ENCODE results near the gene TRIM40.
"Not testable (repeated sequence)": the region's sequence is repeated elsewhere in the genome, so short reads cannot be mapped to it uniquely, and the experiment has no call there.

The TRIM40 gene

DNA sequence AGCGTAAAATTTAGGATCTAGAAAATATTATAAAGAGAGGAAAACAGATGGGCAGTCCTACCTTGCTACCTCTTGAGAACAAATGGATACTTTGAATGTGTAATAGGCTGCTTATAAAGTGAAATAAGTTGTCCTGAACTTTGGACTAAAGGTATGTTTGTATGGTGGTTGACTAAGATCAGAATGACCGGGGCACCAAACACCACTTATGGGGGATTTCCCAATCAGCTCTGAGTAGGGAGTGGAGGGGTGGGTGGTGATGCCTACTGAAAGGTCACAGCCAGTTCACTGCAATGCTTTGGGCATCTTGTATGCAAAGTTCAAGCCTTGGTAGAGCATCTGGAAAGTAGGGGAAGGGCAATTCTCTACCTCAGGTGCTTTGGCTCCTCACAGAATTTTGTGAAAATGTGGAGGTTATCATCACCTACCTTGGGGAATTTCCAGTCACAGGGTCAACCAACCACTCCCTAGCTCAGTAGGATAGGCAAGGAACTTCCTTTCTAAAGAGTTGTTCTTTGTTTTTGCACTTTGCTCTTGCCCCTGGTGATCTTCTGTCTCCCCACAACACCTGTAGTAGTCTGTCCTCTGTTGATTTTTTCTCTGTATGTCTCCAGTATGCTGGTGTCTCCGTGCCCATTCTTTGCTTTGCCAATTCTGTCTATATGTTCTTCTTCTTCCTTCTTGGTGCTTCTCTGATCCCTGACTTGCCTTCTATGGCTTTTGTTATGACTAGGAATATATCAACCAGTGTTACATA is 22.8 kb upstream of the TRIM40 start, which contains the start of gene TRIM31:
TSS of gene TRIM31 (minus strand) at position 88 of the 757 bp plus-strand sequence. CDS start 285 bp downstream, outside the sequence.
- peak; percentile 89 for FAIRE-seq
- TF ChIP-seq POLR2A (IDR thresholded peaks at IDR 0.05; ENCODE audit: low read depth, low read length), result no peak
- TF ChIP-seq POU2F2 (IDR thresholded peaks at IDR 0.05; ENCODE audit: low read depth, low read length), result peak; percentile 74; the same call in 1 of the 2 replicates
- TF ChIP-seq SPI1 (IDR thresholded peaks at IDR 0.05; ENCODE audit: low read depth, low read length), result 0 out of 2 replicates have a peak, but pooled peaks have one; percentile 2
- DNase-seq (ENCODE audit: insufficient read length, low spot score), result no peak

- DNase-seq (ENCODE audit: insufficient read length, low spot score) (no peak), FAIRE-seq (no peak)
- TF ChIP-seq POLR2AphosphoS5 (IDR thresholded peaks at IDR 0.05; ENCODE audit: low read depth, low read length), result no peak
- TF ChIP-seq POU2F2 (IDR thresholded peaks at IDR 0.05; ENCODE audit: low read depth, low read length), result no peak
- no peak for TF ChIP-seq POLR2A (IDR thresholded peaks at IDR 0.05; ENCODE audit: low read depth, low read length)
- TF ChIP-seq SPI1 (IDR thresholded peaks at IDR 0.05; ENCODE audit: low read depth, low read length), result no peak
- TF ChIP-seq PAX5 (IDR thresholded peaks at IDR 0.05; ENCODE audit: insufficient read depth, low read length, severe bottlenecking), result no peak
- TF ChIP-seq TAF1 (IDR thresholded peaks at IDR 0.05; ENCODE audit: low read depth, low read length), result no peak
These were observed 22.1 kb upstream of the TRIM40 start for GRCh38 chr6:30113841-30114240.

GRCh38 chr6:30116724-30117123 is 19.2 kb upstream of the TRIM40 start:
- DNase-seq (ENCODE audit: insufficient read length, low spot score) (no peak), FAIRE-seq (no peak)
- TF ChIP-seq POU2F2 (IDR thresholded peaks at IDR 0.05; ENCODE audit: low read depth, low read length), result no peak
- no peak for TF ChIP-seq POLR2A (IDR thresholded peaks at IDR 0.05; ENCODE audit: low read depth, low read length)
- TF ChIP-seq POLR2AphosphoS5 (IDR thresholded peaks at IDR 0.05; ENCODE audit: low read depth, low read length), result no peak
- TF ChIP-seq TAF1 (IDR thresholded peaks at IDR 0.05; ENCODE audit: low read depth, low read length), result no peak
- TF ChIP-seq PAX5 (IDR thresholded peaks at IDR 0.05; ENCODE audit: insufficient read depth, low read length, severe bottlenecking), result no peak
- no peak for TF ChIP-seq SPI1 (IDR thresholded peaks at IDR 0.05; ENCODE audit: low read depth, low read length)

DNA sequence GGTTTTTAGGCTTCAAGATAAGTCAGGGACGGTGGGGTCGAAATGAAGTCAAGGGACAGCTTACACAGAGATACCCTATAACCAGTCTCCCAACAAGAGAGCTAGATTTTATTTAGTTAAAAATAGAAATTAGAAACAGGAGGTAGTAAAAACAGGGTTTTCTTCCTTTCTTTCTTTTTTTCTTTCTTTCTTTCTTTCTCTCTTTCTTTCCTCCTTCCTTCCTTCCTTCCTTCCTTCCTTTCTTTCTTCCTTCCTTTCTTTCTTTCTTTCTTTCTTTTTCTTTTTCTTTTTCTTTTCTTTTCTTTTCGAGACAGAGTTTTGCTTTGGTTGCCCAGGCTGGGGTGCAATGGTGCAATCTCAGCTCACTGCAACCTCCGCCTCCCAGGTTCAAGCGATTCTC is 17.2 kb upstream of the TRIM40 start:
- FAIRE-seq; DNase-seq (ENCODE audit: insufficient read length, low spot score): not testable (repeated sequence)

DNA sequence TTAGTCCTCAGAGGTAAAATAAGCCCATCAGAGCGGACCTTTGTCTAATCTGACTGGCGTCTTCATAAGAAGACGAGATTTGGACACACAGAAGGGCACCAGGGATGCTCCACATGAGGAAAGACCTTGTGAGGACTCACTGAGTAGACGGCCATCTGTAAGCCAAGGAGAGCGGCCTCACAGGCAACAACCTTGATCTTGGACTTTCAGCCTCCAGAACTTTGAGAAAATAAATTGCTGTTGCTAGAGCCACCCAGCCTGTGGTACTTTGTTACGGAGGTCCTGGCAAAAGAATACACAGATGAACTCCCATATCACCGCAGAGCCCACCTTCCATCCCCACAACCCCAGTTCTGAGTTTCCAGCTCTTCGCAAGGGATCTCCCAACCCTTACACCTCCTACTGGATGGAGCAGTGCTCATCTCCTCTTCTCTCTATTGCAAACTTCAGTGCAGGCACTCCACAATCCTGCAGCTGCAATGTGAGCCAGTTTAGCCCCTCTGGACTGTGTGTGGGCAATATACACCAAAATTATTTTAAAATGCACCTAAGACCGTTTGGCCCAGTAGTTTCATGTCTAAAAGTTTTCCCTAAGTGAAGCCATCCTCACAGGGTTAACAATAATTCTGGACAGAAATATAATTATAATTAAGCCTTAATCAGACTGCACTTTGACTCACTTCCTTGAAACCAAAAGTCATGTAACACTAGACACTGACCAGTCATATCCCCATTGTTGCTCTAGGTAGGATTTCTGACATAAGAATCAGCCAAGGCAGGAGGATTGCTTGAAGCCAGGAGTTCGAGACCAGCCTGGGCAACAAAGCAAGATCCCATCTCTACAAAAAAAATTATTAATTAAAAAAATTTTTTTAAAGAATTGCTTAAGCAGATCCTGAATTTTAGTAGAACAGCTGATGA is 14.2 kb upstream of the TRIM40 start:
- TF ChIP-seq TAF1 (IDR thresholded peaks at IDR 0.05; ENCODE audit: low read depth, low read length) (no peak), SPI1 (IDR thresholded peaks at IDR 0.05; ENCODE audit: low read depth, low read length) (no peak), POLR2A (IDR thresholded peaks at IDR 0.05; ENCODE audit: low read depth, low read length) (no peak), PAX5 (IDR thresholded peaks at IDR 0.05; ENCODE audit: insufficient read depth, low read length, severe bottlenecking) (no peak), POLR2AphosphoS5 (IDR thresholded peaks at IDR 0.05; ENCODE audit: low read depth, low read length) (no peak)
- no peak for DNase-seq (ENCODE audit: insufficient read length, low spot score)
- no peak for FAIRE-seq

DNA sequence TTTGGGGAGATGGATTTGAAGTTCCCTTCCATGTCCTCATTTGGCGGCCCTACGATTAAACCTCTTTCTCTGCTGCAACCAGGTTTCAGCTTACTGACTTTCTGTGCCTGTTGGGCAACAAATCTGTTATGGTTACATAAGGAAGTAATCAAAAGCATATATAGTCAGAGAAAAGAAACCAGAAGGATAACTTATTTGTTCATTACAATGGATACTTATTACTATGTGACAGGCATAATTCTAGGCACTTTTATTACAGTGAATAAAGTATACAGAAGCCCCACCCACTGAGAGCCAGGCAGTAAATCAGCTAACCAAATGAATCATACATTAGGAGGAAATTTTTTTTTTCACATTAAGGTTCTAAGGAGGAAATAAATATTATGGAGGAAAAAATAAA is 13.4 kb upstream of the TRIM40 start:
- TF ChIP-seq TAF1 (IDR thresholded peaks at IDR 0.05; ENCODE audit: low read depth, low read length) (no peak), POLR2A (IDR thresholded peaks at IDR 0.05; ENCODE audit: low read depth, low read length) (no peak), SPI1 (IDR thresholded peaks at IDR 0.05; ENCODE audit: low read depth, low read length) (no peak), POU2F2 (IDR thresholded peaks at IDR 0.05; ENCODE audit: low read depth, low read length) (no peak), POLR2AphosphoS5 (IDR thresholded peaks at IDR 0.05; ENCODE audit: low read depth, low read length) (no peak), PAX5 (IDR thresholded peaks at IDR 0.05; ENCODE audit: insufficient read depth, low read length, severe bottlenecking) (no peak)
- FAIRE-seq (no peak), DNase-seq (ENCODE audit: insufficient read length, low spot score) (no peak)

DNA sequence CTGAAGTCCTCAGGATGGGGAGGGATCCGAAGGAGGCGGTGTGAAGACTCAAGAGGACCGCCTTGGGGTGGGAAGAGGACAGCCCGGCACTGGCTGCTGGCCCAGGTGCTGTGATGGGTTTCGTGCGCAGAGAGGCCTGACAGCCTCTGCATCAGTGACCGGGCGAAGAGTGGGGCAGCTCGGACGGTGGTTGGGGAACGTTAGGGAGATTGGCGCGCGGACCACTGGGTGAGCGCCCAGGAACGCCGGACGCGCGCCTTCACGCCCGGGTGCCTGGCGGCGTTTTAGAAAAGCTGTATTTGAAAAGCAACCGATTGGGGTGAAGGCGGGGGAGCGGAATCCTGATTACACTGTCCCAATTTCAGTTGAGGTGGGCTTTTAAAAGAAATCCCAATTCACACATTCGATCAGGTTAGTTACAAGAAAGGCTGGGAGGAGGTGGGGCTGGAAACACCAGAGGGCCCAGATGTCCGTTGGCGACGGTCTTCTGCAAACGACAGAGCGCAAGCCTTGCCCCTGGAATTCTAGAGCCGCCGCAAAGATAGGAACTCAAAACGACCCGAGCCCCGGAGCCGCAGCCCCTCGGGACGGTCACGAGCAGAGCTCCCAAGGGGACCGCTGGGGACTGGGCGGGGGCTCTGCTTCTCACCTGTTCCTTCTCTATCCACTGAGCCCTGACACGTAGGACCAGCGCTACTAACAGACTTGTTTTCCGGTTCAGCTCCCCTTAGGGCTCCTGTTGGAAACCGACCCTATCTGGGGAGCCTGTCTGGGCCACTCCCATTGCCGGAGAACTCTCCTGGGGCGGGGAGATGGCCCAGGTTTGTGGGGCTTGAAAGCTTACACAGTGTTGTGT is 8.5 kb upstream of the TRIM40 start:
- TF ChIP-seq POLR2AphosphoS5 (IDR thresholded peaks at IDR 0.05; ENCODE audit: low read depth, low read length), result no peak
- no peak for TF ChIP-seq TAF1 (IDR thresholded peaks at IDR 0.05; ENCODE audit: low read depth, low read length)
- no peak for TF ChIP-seq SPI1 (IDR thresholded peaks at IDR 0.05; ENCODE audit: low read depth, low read length)
- no peak for TF ChIP-seq POLR2A (IDR thresholded peaks at IDR 0.05; ENCODE audit: low read depth, low read length)
- TF ChIP-seq POU2F2 (IDR thresholded peaks at IDR 0.05; ENCODE audit: low read depth, low read length), result no peak
- no peak for TF ChIP-seq PAX5 (IDR thresholded peaks at IDR 0.05; ENCODE audit: insufficient read depth, low read length, severe bottlenecking)
- no peak for FAIRE-seq
- DNase-seq (ENCODE audit: insufficient read length, low spot score), result no peak

- TF ChIP-seq PAX5 (IDR thresholded peaks at IDR 0.05; ENCODE audit: insufficient read depth, low read length, severe bottlenecking) (no peak), POLR2A (IDR thresholded peaks at IDR 0.05; ENCODE audit: low read depth, low read length) (no peak), TAF1 (IDR thresholded peaks at IDR 0.05; ENCODE audit: low read depth, low read length) (no peak), POU2F2 (IDR thresholded peaks at IDR 0.05; ENCODE audit: low read depth, low read length) (no peak), POLR2AphosphoS5 (IDR thresholded peaks at IDR 0.05; ENCODE audit: low read depth, low read length) (no peak), SPI1 (IDR thresholded peaks at IDR 0.05; ENCODE audit: low read depth, low read length) (no peak)
- DNase-seq (ENCODE audit: insufficient read length, low spot score) (no peak), FAIRE-seq (no peak)
These were observed 6.4 kb upstream of the TRIM40 start for GRCh38 chr6:30129265-30130178.

Measured in GM12891 (cell line).